ENCODE measurements around the gene C11orf71.

Gene C11orf71

GRCh38 chr11:114395736-114396135, 4.6 kb downstream of the C11orf71 start:
- no peak for TF ChIP-seq FOXM1 (IDR thresholded peaks at IDR 0.05; ENCODE audit: borderline replicate concordance, low read depth)
- no peak for TF ChIP-seq YY1 (IDR thresholded peaks at IDR 0.05; ENCODE audit: low read depth)
- no peak for TF ChIP-seq MAX (IDR thresholded peaks at IDR 0.05)
- TF ChIP-seq TEAD4 (IDR thresholded peaks at IDR 0.05): no peak
- TF ChIP-seq EP300 (IDR thresholded peaks at IDR 0.05; ENCODE audit: borderline replicate concordance): no peak
- TF ChIP-seq ZBTB7A (IDR thresholded peaks at IDR 0.05; ENCODE audit: low read depth): no peak
- no peak for TF ChIP-seq TAF1 (IDR thresholded peaks at IDR 0.05; ENCODE audit: low read depth)
- TF ChIP-seq CEBPB (IDR thresholded peaks at IDR 0.05): no peak
- TF ChIP-seq CREB1 (IDR thresholded peaks at IDR 0.05; ENCODE audit: low read depth): no peak
- no peak for TF ChIP-seq USF1 (IDR thresholded peaks at IDR 0.05)

GRCh38 chr11:114392735-114393667, 7.3 kb downstream of the C11orf71 start:
- no peak for TF ChIP-seq MAX (IDR thresholded peaks at IDR 0.05)
- TF ChIP-seq RAD21 (IDR thresholded peaks at IDR 0.05; ENCODE audit: low read depth): no peak
- no peak for TF ChIP-seq YY1 (IDR thresholded peaks at IDR 0.05; ENCODE audit: low read depth)

- TF ChIP-seq FOXM1 (IDR thresholded peaks at IDR 0.05; ENCODE audit: borderline replicate concordance, low read depth): no peak
- TF ChIP-seq YY1 (IDR thresholded peaks at IDR 0.05; ENCODE audit: low read depth): no peak
- no peak for TF ChIP-seq TEAD4 (IDR thresholded peaks at IDR 0.05)
- TF ChIP-seq MAX (IDR thresholded peaks at IDR 0.05): no peak
- no peak for TF ChIP-seq REST (IDR thresholded peaks at IDR 0.05; ENCODE audit: low read depth)
- TF ChIP-seq TCF12 (IDR thresholded peaks at IDR 0.05; ENCODE audit: low read depth): no peak
Observed at GRCh38 chr11:114386545-114386944, 13.8 kb downstream of the C11orf71 start.

- TF ChIP-seq TCF12 (IDR thresholded peaks at IDR 0.05; ENCODE audit: low read depth) (no peak), YY1 (IDR thresholded peaks at IDR 0.05; ENCODE audit: low read depth) (no peak), NFIC (IDR thresholded peaks at IDR 0.05) (no peak), FOXM1 (IDR thresholded peaks at IDR 0.05; ENCODE audit: borderline replicate concordance, low read depth) (no peak), TAF1 (IDR thresholded peaks at IDR 0.05; ENCODE audit: low read depth) (no peak), EGR1 (IDR thresholded peaks at IDR 0.05) (no peak), EP300 (IDR thresholded peaks at IDR 0.05; ENCODE audit: borderline replicate concordance) (no peak), ZBTB7A (IDR thresholded peaks at IDR 0.05; ENCODE audit: low read depth) (no peak), REST (IDR thresholded peaks at IDR 0.05; ENCODE audit: low read depth) (no peak), MAX (IDR thresholded peaks at IDR 0.05) (no peak), CREB1 (IDR thresholded peaks at IDR 0.05; ENCODE audit: low read depth) (no peak), RAD21 (IDR thresholded peaks at IDR 0.05; ENCODE audit: low read depth) (no peak), CEBPB (IDR thresholded peaks at IDR 0.05) (no peak), USF1 (IDR thresholded peaks at IDR 0.05) (no peak), TEAD4 (IDR thresholded peaks at IDR 0.05) (no peak)
Observed at GRCh38 chr11:114386131-114386530, 14.2 kb downstream of the C11orf71 start.

GRCh38 chr11:114384487-114384886, 15.8 kb downstream of the C11orf71 start:
- no peak for TF ChIP-seq TAF1 (IDR thresholded peaks at IDR 0.05; ENCODE audit: low read depth)
- TF ChIP-seq NFIC (IDR thresholded peaks at IDR 0.05): no peak
- no peak for TF ChIP-seq FOXM1 (IDR thresholded peaks at IDR 0.05; ENCODE audit: borderline replicate concordance, low read depth)
- TF ChIP-seq USF1 (IDR thresholded peaks at IDR 0.05): no peak
- no peak for TF ChIP-seq CREB1 (IDR thresholded peaks at IDR 0.05; ENCODE audit: low read depth)
- no peak for TF ChIP-seq TCF12 (IDR thresholded peaks at IDR 0.05; ENCODE audit: low read depth)

Measured in Ishikawa (cell line).